ELF-1 (cell line): Measurements from ENCODE around the gene GRIK3.
A peak's percentile ranks its signal among the peaks of the same experiment; 100 is the strongest.

Experiments
- DNase-seq: peaks from one replicate; pipeline ENCODE4 v3.0.0-alpha.2; 2016; ENCODE audit warnings: low read depth, low spot score

The GRIK3 gene

GRCh38 chr1:37043101-37043500 is 8.8 kb upstream of the GRIK3 start:
- DNase-seq: no peak

DNA sequence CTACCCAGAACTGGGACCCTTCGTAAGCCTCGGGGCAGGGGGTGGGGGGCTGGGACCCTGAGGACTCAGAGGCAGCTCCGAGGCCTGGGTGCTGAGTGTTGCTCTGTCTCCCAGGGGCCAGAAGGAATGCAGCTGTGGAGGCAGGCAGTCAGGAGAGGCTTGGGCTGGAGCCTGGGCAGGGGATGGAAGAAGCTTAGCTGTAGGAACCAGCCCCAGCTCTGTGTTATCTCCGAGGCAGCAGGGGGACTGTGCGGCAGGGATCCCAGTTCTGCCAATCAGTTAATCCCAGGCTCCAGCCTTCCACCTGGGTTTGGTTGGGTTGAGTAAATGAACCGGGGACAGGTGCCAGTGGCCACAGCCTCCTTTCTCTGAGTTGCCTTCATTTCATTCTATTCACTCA is 8.2 kb upstream of the GRIK3 start:
- no peak for DNase-seq

DNA sequence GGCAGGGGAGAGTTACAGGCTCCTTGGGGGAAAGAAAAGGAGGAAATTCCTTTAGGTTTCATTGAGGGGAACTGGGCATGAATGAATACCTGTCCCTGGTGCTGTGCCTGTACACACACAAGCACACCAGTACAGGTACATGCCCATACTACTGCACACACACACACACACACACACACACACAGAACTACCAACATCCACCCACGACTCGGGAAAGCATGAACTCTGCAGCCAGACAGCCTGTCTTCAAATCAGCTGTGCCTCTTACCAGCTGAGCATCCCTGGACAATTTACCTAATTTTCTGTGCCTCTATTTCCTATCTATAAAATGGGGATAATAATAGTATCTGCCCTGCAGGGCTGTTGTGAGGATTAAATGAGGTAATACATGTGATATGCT is 7.2 kb upstream of the GRIK3 start:
- DNase-seq: no peak

- no peak for DNase-seq
Measured at GRCh38 chr1:37040773-37041172, 6.5 kb upstream of the GRIK3 start.

GRCh38 chr1:37040261-37040660 is 5.9 kb upstream of the GRIK3 start:
- no peak for DNase-seq

- peak; percentile 65 for DNase-seq
Measured at GRCh38 chr1:37038227-37039093, 4.1 kb upstream of the GRIK3 start.

DNA sequence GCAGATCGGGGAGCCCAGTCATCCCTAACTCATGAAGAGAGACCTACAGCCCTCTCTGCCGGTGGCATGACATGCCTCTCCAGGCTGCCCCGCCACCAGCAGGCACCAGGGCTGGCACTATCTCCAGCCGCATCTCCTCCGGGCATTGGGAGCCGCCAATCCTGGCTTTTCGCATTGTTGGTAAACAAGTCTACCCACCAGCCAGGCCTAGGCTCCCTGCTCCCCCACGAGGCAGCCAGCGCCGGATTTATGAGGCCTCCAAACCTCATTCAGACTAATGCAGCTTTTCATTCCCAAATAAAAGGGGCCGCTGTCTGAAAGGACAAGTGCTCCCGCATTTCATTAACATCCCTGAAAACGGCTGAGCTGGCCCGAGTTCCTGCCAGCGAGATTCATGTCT is 3.4 kb upstream of the GRIK3 start:
- DNase-seq: no peak

GRCh38 chr1:37036667-37037053 is 2.3 kb upstream of the GRIK3 start:
- DNase-seq: no peak

GRCh38 chr1:37035796-37036666 is 1.7 kb upstream of the GRIK3 start:
- DNase-seq: peak; percentile 64

GRCh38 chr1:37035014-37035691 is 838 bp upstream of the GRIK3 start:
- no peak for DNase-seq

- no peak for DNase-seq
Measured at GRCh38 chr1:37033355-37034101, 787 bp downstream of the GRIK3 start.

DNA sequence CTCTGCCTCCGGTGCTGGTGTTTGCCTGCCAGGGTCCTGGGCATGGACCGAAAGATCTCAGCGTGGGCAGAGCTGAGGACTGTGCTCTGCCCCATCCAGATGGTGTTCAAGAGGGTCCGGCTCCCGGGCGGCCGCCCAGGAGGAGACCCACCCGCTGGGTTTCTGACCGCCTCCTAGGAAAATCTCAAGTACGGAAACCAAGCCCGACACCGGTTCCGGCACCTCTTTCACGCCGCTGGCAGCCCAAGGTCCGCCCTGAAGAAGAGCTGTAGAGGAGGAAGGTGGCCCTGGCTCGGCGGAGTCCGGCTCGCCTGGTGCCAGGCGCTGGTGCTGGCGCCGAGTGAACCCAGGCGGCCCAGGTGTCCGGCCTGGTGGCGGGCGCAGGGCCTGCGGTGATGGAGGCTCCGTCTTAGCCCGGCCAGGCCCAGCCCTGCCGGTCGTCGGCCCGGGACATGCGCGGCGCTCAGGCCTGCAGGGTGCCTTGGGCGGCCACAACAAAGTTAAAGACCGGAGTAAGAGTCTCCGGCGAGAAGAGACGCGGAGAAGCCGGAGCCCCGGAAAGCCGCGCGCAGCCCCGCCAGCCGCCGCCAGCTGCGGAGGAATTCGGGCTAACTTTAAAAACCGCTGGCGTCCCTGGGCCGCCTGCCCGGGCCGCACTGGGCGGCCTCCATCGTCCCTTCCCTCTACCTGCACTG is 1.5 kb downstream of the GRIK3 start:
- peak; percentile 60 for DNase-seq

DNA sequence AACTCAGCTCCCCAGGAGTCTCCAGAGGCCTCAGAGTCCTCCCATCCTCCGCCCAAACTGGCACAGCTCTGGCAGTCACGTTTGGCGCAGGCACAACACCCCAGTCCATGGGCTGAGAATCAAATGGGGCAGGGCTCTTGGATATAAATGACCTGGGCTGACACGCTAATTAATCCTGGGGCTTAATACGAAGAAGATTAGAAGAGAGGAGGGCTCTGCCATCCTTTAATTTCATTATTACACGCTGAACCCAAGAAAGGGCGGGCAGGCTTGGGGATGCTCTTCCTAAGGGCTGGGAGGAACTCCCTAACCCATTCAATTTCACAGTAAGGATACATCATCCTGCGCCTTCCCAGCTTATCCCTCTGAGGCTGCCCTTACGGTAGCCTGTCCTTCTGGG is 2.4 kb downstream of the GRIK3 start:
- DNase-seq: no peak

DNA sequence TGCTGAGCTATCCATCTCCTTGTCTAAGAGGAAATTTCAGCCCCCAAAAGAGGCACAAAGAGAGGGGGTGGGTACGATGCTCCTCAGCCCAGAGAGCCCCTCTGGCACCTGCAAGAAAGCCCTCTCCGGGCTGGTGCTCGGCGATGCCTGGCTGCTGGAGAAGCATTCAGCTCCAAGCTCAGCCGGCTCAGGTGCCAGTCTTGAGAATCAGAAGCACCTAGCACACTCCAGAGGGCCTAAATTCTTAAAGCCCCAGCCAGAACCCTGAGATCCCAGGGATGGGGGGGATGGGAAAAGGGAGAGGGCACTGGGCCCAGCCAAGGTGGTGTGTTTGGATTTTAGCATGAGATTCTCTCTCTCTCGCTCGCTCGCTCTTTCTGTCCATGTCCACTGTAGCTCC is 2.9 kb downstream of the GRIK3 start:
- DNase-seq: no peak

DNA sequence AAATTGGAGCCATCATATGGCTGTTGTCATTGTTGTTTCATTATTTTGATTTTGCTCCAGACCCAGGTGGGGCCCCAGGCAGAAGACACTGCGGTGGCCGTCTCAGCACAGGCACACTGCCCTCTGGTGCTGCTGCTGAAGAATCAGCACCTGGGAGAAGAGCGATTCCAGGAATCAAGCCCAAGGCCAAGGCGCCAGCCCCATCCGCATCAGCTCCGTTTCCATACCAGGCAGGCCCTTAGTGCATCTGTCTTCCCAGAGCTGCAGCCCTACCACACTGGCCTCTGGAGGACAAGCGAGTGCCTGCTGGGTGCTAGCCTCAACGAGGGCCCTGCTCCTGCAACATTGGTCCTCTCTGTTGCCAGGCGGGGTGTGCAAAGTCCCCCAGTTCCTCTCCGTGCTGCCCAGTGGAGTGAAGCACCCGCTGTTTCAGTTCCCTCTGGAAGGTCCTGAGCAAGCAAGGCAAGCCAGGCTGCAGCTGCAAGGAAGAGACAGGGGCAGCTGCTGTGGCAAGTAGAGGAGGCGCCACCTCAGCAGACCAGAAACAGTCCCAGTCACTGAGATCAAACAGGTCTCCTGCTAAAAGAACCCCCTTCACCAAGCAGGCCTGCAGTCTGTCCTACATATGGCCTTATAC is 5.2 kb downstream of the GRIK3 start:
- DNase-seq: peak; percentile 67

- no peak for DNase-seq
Measured at GRCh38 chr1:37021502-37021901, 12.8 kb downstream of the GRIK3 start.

GRCh38 chr1:37020653-37021277 is 13.6 kb downstream of the GRIK3 start:
- DNase-seq: peak; percentile 69

DNA sequence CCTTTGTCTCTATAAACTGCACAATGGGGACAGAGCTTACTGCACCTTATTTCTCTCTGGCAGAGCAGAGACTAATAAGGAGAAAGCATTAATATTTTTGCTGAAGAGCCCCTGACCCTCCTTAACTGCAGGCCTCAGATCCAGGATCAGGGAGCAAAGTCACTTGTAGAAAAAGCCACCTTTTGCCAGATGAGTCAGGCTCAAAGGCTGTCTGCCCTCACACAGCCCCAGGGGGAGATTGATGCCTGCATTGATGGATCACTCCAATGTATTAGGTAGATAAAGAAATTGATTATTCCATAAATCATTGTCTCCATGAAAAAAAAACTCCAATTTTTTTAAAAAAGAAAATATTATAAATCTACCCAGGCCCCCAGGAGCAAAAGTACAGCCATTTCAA is 15.8 kb downstream of the GRIK3 start:
- DNase-seq: no peak

- no peak for DNase-seq
Measured at GRCh38 chr1:37017720-37018119, 16.6 kb downstream of the GRIK3 start.

GRCh38 chr1:37016121-37016520 is 18.2 kb downstream of the GRIK3 start:
- DNase-seq: no peak
